Neural progenitor cell (in vitro differentiated cells): ENCODE data around the gene C16orf87. TPM values are rescaled to one million over a fixed set of nuclear protein-coding genes. Genes with fewer than 3 reads are reported as not detected.

ENCODE experiments used
- DNase-seq: peaks from one replicate; pipeline ENCODE4 v3.0.0-alpha.2; 2016; ENCODE audit warnings: low spot score
- H2AFZ ChIP-seq: fragments of 200-600 bp; sonication (generic); replicated peaks from 2 replicates; pipeline ENCODE4 v1.6.1; 2016; ENCODE audit warnings: antibody characterized with exemption
- H3F3A ChIP-seq: fragments of 200-600 bp; sonication (generic); 2 replicates; pipeline ENCODE4 v1.6.1; 2016; ENCODE audit warnings: antibody characterized with exemption, low read depth
- H3K27ac ChIP-seq: fragments of 200-600 bp; sonication (generic); 2 replicates; pipeline ENCODE4 v1.5.1; 2016; ENCODE audit warnings: mild to moderate bottlenecking
- H3K27me3 ChIP-seq: fragments of 200-600 bp; sonication (generic); 2 replicates; pipeline ENCODE4 v1.6.1; 2016; ENCODE audit warnings: mild to moderate bottlenecking, moderate library complexity
- H3K36me3 ChIP-seq: fragments of 200-600 bp; sonication (generic); 2 replicates; pipeline ENCODE4 v1.5.1; 2016
- H3K4me1 ChIP-seq: fragments of 200-600 bp; sonication (generic); 2 replicates; pipeline ENCODE4 v1.6.1; 2016; ENCODE audit warnings: mixed run types
- H3K4me2 ChIP-seq: fragments of 200-600 bp; sonication (generic); 2 replicates; pipeline ENCODE4 v1.6.1; 2016
- H3K4me3 ChIP-seq: fragments of 200-600 bp; sonication (generic); 2 replicates; pipeline ENCODE4 v1.5.1; 2016
- H3K79me2 ChIP-seq: fragments of 200-600 bp; sonication (generic); 2 replicates; pipeline ENCODE4 v1.6.1; 2016; ENCODE audit warnings: low read depth
- H3K9ac ChIP-seq: fragments of 200-600 bp; sonication (generic); 2 replicates; pipeline ENCODE4 v1.6.1; 2016
- H3K9me3 ChIP-seq: fragments of 200-600 bp; sonication (generic); 2 replicates; pipeline ENCODE4 v1.5.1; 2016; ENCODE audit warnings: low read depth
- H4K20me1 ChIP-seq: fragments of 200-600 bp; sonication (generic); 2 replicates; pipeline ENCODE4 v1.6.1; 2016; ENCODE audit warnings: low read depth
- H3K27ac Mint-ChIP-seq: 3 replicates; pipeline ENCODE4 v1.8.0; 2021; ENCODE audit warnings: mixed read lengths
- H3K27me3 Mint-ChIP-seq: 2 replicates; pipeline ENCODE4 v1.8.0; 2022; ENCODE audit warnings: low read depth, mild to moderate bottlenecking, inconsistent platforms, moderate library complexity, mixed read lengths; ENCODE audit not compliant: insufficient read depth
- H3K36me3 Mint-ChIP-seq: 3 replicates; pipeline ENCODE4 v1.8.0; 2021; ENCODE audit warnings: mixed read lengths
- H3K4me1 Mint-ChIP-seq: 3 replicates; pipeline ENCODE4 v1.8.0; 2021; ENCODE audit warnings: mixed read lengths
- H3K4me3 Mint-ChIP-seq: 3 replicates; pipeline ENCODE4 v1.8.0; 2021; ENCODE audit warnings: mild to moderate bottlenecking, moderate library complexity, mixed read lengths
- H3K9me3 Mint-ChIP-seq: 3 replicates; pipeline ENCODE4 v1.8.0; 2020; ENCODE audit warnings: mixed read lengths
- CTCF ChIP-seq: fragments of 200-600 bp; sonication (generic); IDR thresholded peaks from 2 replicates; pipeline ENCODE4 v1.5.1; 2017; ENCODE audit warnings: antibody characterized with exemption, mild to moderate bottlenecking
- EZH2 ChIP-seq: fragments of 200-600 bp; sonication (generic); IDR thresholded peaks from 2 replicates; pipeline ENCODE4 v1.6.1; 2017; ENCODE audit warnings: antibody characterized with exemption, mild to moderate bottlenecking, moderate library complexity
- EZH2phosphoT487 ChIP-seq: fragments of 200-600 bp; sonication (generic); IDR thresholded peaks from 2 replicates; pipeline ENCODE4 v1.6.1; 2017; ENCODE audit warnings: antibody characterized with exemption
- total RNA-seq: library from RNA; depleted of rRNA; stranded (reverse); fragments of >200 nt; gene quantifications from 2 replicates; pipeline ENCODE4 v1.2.3, GENCODE V29; 2015; ENCODE audit warnings: low replicate concordance

C16orf87 gene
- total RNA-seq, 1 donor from 2014 or later = 66.7 TPM

GRCh38 chr16:46848768-46849764 lies 18.1 kb upstream of the C16orf87 start:
- no peaks in the 10 kb centered on the region for H3K27me3 Mint-ChIP-seq
- DNase-seq = peak; percentile 78
- H4K20me1 ChIP-seq = no peaks in the 10 kb centered on the region

DNA sequence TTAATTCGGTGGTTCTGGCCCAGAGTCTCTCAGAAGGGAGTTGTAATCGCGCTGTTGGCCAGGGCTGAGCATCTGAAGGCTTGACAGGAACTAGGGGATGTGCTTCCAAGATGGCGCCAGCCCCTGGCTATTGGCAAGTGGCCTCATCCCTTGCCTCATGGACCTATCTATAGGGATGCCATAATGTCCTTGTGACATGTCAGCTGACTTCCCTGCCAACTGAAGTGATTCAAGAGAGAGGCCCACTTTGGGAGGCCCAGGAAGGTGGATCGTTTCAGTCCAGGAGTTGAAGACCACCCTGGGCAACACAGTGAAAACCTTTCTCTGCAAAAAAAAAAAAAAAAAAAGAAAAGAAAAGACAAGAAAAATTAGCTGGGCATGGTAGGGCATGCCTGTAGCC lies 15.0 kb upstream of the C16orf87 start:
- H3K27me3 ChIP-seq = no peaks in the 10 kb centered on the region
- H3K4me3 ChIP-seq = no peak overlapping the region
- H3K27ac ChIP-seq = no peak overlapping the region
- Mint-ChIP-seq H3K4me3 (no peak overlapping the region), H3K4me1 (peaks cover 18% of the 10 kb centered on the region), H3K36me3 (no peaks in the 10 kb centered on the region), H3K9me3 (peaks cover 11% of the 10 kb centered on the region), H3K27ac (no peak overlapping the region), H3K27me3 (peaks cover 2% of the 10 kb centered on the region)
- no peaks in the 10 kb centered on the region for H4K20me1 ChIP-seq
- no peak overlapping the region for H3K9ac ChIP-seq
- H3F3A ChIP-seq = peaks cover 8% of the 10 kb centered on the region
- DNase-seq = no peak
- no peak overlapping the region for H3K4me2 ChIP-seq
- H3K36me3 ChIP-seq = no peaks in the 10 kb centered on the region
- no peaks in the 10 kb centered on the region for H3K79me2 ChIP-seq
- TF ChIP-seq EZH2 = no peak
- TF ChIP-seq CTCF = no peak
- TF ChIP-seq EZH2phosphoT487 = no peak
- peaks cover 23% of the 10 kb centered on the region for H3K4me1 ChIP-seq
- H2AFZ ChIP-seq = no peak overlapping the region
- peaks cover 6% of the 10 kb centered on the region for H3K9me3 ChIP-seq

More at GRCh38 chr16:46848768-46849764, 18.1 kb upstream of the C16orf87 start:
- H3K36me3 ChIP-seq = no peaks in the 10 kb centered on the region
- no peaks in the 10 kb centered on the region for H3K27me3 ChIP-seq
- H3K4me3 ChIP-seq = no peak overlapping the region
- H3K4me1 ChIP-seq = peaks cover 24% of the 10 kb centered on the region
- Mint-ChIP-seq H3K27ac (peak overlapping the region; percentile 24), H3K36me3 (no peaks in the 10 kb centered on the region), H3K9me3 (no peaks in the 10 kb centered on the region), H3K4me3 (peak overlapping the region; percentile 17), H3K4me1 (peaks cover 23% of the 10 kb centered on the region)
- no peak overlapping the region for H3K9ac ChIP-seq
- no peak overlapping the region for H2AFZ ChIP-seq
- TF ChIP-seq CTCF (no peak), EZH2phosphoT487 (no peak), EZH2 (no peak)
- peaks cover 9% of the 10 kb centered on the region for H3F3A ChIP-seq
- no peaks in the 10 kb centered on the region for H3K79me2 ChIP-seq
- no peak overlapping the region for H3K27ac ChIP-seq
- H3K4me2 ChIP-seq = peak overlapping the region; percentile 40
- no peaks in the 10 kb centered on the region for H3K9me3 ChIP-seq

GRCh38 chr16:46844771-46845170 lies 13.8 kb upstream of the C16orf87 start:
- TF ChIP-seq CTCF (no peak), EZH2phosphoT487 (no peak), EZH2 (no peak)
- peaks cover 23% of the 10 kb centered on the region for H3K4me1 ChIP-seq
- peaks cover 2% of the 10 kb centered on the region for H3K27me3 Mint-ChIP-seq
- no peak overlapping the region for H2AFZ ChIP-seq
- H3K9me3 ChIP-seq = peaks cover 6% of the 10 kb centered on the region
- H3K9ac ChIP-seq = no peak overlapping the region
- no peak overlapping the region for H3K27ac Mint-ChIP-seq
- no peak for DNase-seq
- H3K27me3 ChIP-seq = no peaks in the 10 kb centered on the region
- H3K79me2 ChIP-seq = no peaks in the 10 kb centered on the region
- no peaks in the 10 kb centered on the region for H4K20me1 ChIP-seq
- no peaks in the 10 kb centered on the region for H3K36me3 ChIP-seq
- H3K4me2 ChIP-seq = no peak overlapping the region
- H3K9me3 Mint-ChIP-seq = peaks cover 11% of the 10 kb centered on the region
- no peak overlapping the region for H3K4me3 Mint-ChIP-seq
- no peak overlapping the region for H3K4me3 ChIP-seq
- no peaks in the 10 kb centered on the region for H3K36me3 Mint-ChIP-seq
- H3K4me1 Mint-ChIP-seq = peaks cover 17% of the 10 kb centered on the region
- peaks cover 8% of the 10 kb centered on the region for H3F3A ChIP-seq
- no peak overlapping the region for H3K27ac ChIP-seq
